Fibroblast of mammary gland (primary cell): Measurements from ENCODE around the gene ASH1L.

ENCODE experiments used
- DNase-seq: peaks from one replicate; pipeline ENCODE4 v3.0.0-alpha.2; 2010; ENCODE audit warnings: low read depth
- H3K4me3 ChIP-seq: 2 replicates; pipeline ENCODE4 v1.5.1; 2011; ENCODE audit warnings: low read depth, mild to moderate bottlenecking, low read length, moderate library complexity; ENCODE audit not compliant: control insufficient read depth
- TF ChIP-seq, protein P1 (sequence below): conservative IDR thresholded peaks from 2 replicates; pipeline ENCODE4 v1.5.1; 2011; ENCODE audit warnings: low read depth, low read length, inconsistent platforms; ENCODE audit not compliant: control insufficient read depth, insufficient read depth

The ASH1L gene

GRCh38 chr1:155300553-155301329 lies 261.9 kb downstream of the ASH1L start:
- DNase-seq = no peak

DNA sequence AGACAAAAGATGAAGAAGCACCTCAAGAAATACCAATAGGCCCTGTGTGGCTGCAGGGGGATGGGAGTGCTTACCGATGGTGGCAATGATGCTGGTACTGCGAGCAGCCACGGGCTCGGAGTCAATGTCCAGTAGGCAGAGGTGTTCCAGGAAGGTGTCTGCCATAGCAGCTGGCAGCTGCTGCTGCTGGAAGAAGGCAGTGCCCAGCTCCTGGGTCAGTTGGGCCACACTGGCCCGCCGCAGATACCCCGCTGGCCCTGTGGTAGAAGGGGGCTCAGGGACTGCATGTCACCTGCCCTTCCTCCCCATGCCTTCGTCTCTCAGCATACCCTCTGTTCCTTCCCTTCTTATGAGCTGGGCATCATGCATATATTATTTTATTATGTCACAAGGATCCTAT lies 262.6 kb downstream of the ASH1L start:
- H3K4me3 ChIP-seq = no peak overlapping the region
- TF ChIP-seq, protein P1, sequence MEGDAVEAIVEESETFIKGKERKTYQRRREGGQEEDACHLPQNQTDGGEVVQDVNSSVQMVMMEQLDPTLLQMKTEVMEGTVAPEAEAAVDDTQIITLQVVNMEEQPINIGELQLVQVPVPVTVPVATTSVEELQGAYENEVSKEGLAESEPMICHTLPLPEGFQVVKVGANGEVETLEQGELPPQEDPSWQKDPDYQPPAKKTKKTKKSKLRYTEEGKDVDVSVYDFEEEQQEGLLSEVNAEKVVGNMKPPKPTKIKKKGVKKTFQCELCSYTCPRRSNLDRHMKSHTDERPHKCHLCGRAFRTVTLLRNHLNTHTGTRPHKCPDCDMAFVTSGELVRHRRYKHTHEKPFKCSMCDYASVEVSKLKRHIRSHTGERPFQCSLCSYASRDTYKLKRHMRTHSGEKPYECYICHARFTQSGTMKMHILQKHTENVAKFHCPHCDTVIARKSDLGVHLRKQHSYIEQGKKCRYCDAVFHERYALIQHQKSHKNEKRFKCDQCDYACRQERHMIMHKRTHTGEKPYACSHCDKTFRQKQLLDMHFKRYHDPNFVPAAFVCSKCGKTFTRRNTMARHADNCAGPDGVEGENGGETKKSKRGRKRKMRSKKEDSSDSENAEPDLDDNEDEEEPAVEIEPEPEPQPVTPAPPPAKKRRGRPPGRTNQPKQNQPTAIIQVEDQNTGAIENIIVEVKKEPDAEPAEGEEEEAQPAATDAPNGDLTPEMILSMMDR = no peak
- DNase-seq = no peak

More at GRCh38 chr1:155300553-155301329, 261.9 kb downstream of the ASH1L start:
- H3K4me3 ChIP-seq = no peak overlapping the region
- TF ChIP-seq, protein P1 = no peak

GRCh38 chr1:155297384-155297783 lies 265.2 kb downstream of the ASH1L start:
- TF ChIP-seq, protein P1 = no peak
- no peak for DNase-seq
- H3K4me3 ChIP-seq = no peak overlapping the region

- DNase-seq = no peak
- TF ChIP-seq, protein P1 = no peak
- no peak overlapping the region for H3K4me3 ChIP-seq
Measured at GRCh38 chr1:155296661-155297060, 265.9 kb downstream of the ASH1L start.

- TF ChIP-seq, protein P1 = no peak
- H3K4me3 ChIP-seq = no peak overlapping the region
- DNase-seq = no peak
Measured at GRCh38 chr1:155295942-155296267, 266.7 kb downstream of the ASH1L start.

DNA sequence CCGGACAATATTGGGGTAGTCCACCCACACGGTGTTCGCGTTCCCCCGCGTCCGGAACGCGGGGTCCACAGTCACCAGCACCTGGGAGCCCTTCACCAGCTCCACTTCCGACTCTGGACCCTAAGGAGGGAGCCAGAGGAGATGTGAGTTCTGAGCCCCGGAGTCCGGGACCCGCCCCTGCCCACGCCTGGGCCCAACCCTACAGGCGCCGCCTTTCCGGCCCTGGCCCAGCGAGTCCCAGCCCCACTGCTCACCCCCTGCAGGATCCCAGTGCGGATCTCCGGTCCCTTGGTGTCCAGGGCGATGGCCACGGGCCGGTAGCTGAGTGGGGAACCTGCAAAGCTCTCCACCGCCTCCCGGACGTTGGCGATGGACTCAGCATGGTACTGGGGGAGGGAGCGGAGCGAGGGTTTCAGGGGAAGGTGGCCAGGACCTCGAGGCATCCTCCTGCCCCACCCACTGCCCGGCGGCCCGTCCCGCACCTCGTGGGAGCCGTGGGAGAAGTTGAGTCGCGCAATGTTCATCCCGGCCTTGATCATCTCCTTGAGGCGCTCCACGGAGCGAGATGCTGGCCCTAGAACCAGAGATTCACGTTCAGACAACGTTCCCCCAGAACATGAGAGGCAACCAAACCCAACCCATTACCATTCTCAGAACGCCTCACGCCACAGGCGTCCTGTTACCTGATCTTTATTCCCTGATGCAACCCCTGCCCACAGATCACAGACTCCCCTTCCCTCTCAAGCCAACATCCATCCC lies 267.2 kb downstream of the ASH1L start:
- H3K4me3 ChIP-seq = no peak overlapping the region

More for the DNA sequence above, 267.2 kb downstream of the ASH1L start:
- TF ChIP-seq, protein P1 = no peak
- DNase-seq = no peak
